Hepatocyte (in vitro differentiated cells): ENCODE data around the gene CLEC11A. TPM values are rescaled to one million over a fixed set of nuclear protein-coding genes. Genes with fewer than 3 reads are reported as not detected.
"Not testable (repeated sequence)": the region's sequence is repeated elsewhere in the genome, so short reads cannot be mapped to it uniquely, and the experiment has no call there.

Experiments
- DNase-seq: peaks from one replicate; pipeline ENCODE4 v3.0.0-alpha.2; 2016; ENCODE audit warnings: low spot score
- H2AFZ ChIP-seq: fragments of 200-600 bp; sonication (generic); 2 replicates; pipeline ENCODE4 v1.6.0; 2016; ENCODE audit warnings: antibody characterized with exemption, mild to moderate bottlenecking
- H3K27ac ChIP-seq: fragments of 200-600 bp; sonication (generic); 2 replicates; pipeline ENCODE4 v1.5.1; 2016; ENCODE audit warnings: mild to moderate bottlenecking
- H3K27me3 ChIP-seq: fragments of 200-600 bp; sonication (generic); 2 replicates; pipeline ENCODE4 v1.6.1; 2016
- H3K36me3 ChIP-seq: fragments of 200-600 bp; sonication (generic); replicated peaks from 2 replicates; pipeline ENCODE4 v1.5.1; 2016; ENCODE audit warnings: low read depth; ENCODE audit not compliant: insufficient read depth
- H3K4me1 ChIP-seq: fragments of 200-600 bp; sonication (generic); 2 replicates; pipeline ENCODE4 v1.5.1; 2016; ENCODE audit warnings: mild to moderate bottlenecking, moderate library complexity; ENCODE audit not compliant: insufficient read depth
- H3K4me2 ChIP-seq: fragments of 200-600 bp; sonication (generic); 2 replicates; pipeline ENCODE4 v1.6.0; 2016
- H3K4me3 ChIP-seq: fragments of 200-600 bp; sonication (generic); 2 replicates; pipeline ENCODE4 v1.5.1; 2016; ENCODE audit warnings: mild to moderate bottlenecking
- H3K79me2 ChIP-seq: fragments of 200-600 bp; sonication (generic); 2 replicates; pipeline ENCODE4 v1.6.0; 2017; ENCODE audit warnings: mild to moderate bottlenecking
- H3K9me2 ChIP-seq: fragments of 200-600 bp; sonication (generic); replicated peaks from 2 replicates; pipeline ENCODE4 v1.6.0; 2017; ENCODE audit warnings: mild to moderate bottlenecking; ENCODE audit not compliant: insufficient read depth
- H3K9me3 ChIP-seq: fragments of 200-600 bp; sonication (generic); 2 replicates; pipeline ENCODE4 v1.5.1; 2016; ENCODE audit warnings: low read depth, mild to moderate bottlenecking
- H4K20me1 ChIP-seq: fragments of 200-600 bp; sonication (generic); 2 replicates; pipeline ENCODE4 v1.6.0; 2016; ENCODE audit warnings: mild to moderate bottlenecking; ENCODE audit not compliant: insufficient read depth, poor library complexity, severe bottlenecking
- EZH2 ChIP-seq: fragments of 200-600 bp; sonication (generic); IDR thresholded peaks from 2 replicates; pipeline ENCODE4 v1.6.1; 2016; ENCODE audit warnings: antibody characterized with exemption, mild to moderate bottlenecking, borderline replicate concordance
- EZH2phosphoT487 ChIP-seq: fragments of 200-600 bp; sonication (generic); IDR thresholded peaks from one replicate; pipeline ENCODE4 v1.6.1; 2018; ENCODE audit warnings: antibody characterized with exemption, mild to moderate bottlenecking, low read depth, moderate library complexity; ENCODE audit not compliant: unreplicated experiment, severe bottlenecking
- WGBS: methylation state at CpG from one replicate; pipeline ENCODE4 v1.1.6; 2016; ENCODE audit warnings: low lambda C conversion rate; ENCODE audit errors: missing lambda C conversion rate; 5-methylcytosine and 5-hydroxymethylcytosine counted together
- polyA plus RNA-seq: library from polyadenylated mRNA; unstranded; fragments of >200 nt; fragmentation: Nextera tagmentation; extraction: Ambion mirVana; gene quantifications from 2 replicates; pipeline ENCODE4 v1.2.1, GENCODE V29; 2016
- total RNA-seq: library from RNA; depleted of rRNA; stranded (reverse); fragments of >200 nt; gene quantifications from 2 replicates; pipeline ENCODE4 v1.2.3, GENCODE V29; 2014
- TF ChIP-seq, protein P1 (sequence below): fragments of 200-600 bp; sonication (generic); IDR thresholded peaks from 2 replicates; pipeline ENCODE4 v1.5.1; 2016; ENCODE audit warnings: antibody characterized with exemption, mild to moderate bottlenecking; ENCODE audit not compliant: poor library complexity

The CLEC11A gene
- total and polyA plus RNA-seq, 2 experiments from 2014 or later = 27.6 to 72.4 TPM

DNA sequence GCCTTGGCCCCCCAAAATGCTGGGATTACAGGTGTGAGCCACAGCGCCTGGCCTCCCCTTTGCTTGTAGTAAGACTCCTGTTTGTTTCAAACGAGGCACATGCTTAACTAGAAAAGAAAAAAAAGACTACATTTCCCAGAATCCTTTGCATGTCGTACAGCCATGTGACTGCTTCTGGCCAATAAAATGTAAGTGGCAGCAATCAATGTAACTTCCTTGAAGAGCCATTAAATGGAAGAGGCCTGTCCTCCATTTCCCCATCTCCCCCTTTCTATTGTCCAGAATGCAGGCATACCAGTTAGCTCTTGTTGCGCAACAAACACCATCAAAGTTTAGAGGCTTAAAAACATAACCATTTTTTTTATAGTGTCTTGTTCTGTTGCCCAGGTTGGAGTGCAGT is 36.7 kb downstream of the CLEC11A start:
- Histone ChIP-seq H3K9me3 (no peaks in the 10 kb centered on the region), H3K79me2 (no peaks in the 10 kb centered on the region), H3K9me2 (no peaks in the 10 kb centered on the region), H3K27me3 (no peaks in the 10 kb centered on the region), H2AFZ (no peak overlapping the region), H3K27ac (no peak overlapping the region), H3K36me3 (no peaks in the 10 kb centered on the region), H3K4me2 (no peak overlapping the region), H3K4me3 (no peak overlapping the region), H4K20me1 (no peaks in the 10 kb centered on the region), H3K4me1 (no peaks in the 10 kb centered on the region)
- TF ChIP-seq EZH2 = no peak
- TF ChIP-seq, protein P1, sequence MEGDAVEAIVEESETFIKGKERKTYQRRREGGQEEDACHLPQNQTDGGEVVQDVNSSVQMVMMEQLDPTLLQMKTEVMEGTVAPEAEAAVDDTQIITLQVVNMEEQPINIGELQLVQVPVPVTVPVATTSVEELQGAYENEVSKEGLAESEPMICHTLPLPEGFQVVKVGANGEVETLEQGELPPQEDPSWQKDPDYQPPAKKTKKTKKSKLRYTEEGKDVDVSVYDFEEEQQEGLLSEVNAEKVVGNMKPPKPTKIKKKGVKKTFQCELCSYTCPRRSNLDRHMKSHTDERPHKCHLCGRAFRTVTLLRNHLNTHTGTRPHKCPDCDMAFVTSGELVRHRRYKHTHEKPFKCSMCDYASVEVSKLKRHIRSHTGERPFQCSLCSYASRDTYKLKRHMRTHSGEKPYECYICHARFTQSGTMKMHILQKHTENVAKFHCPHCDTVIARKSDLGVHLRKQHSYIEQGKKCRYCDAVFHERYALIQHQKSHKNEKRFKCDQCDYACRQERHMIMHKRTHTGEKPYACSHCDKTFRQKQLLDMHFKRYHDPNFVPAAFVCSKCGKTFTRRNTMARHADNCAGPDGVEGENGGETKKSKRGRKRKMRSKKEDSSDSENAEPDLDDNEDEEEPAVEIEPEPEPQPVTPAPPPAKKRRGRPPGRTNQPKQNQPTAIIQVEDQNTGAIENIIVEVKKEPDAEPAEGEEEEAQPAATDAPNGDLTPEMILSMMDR = no peak
- no peak for TF ChIP-seq EZH2phosphoT487
- no peak for DNase-seq
- 62% methylated on average over 4 of the region's 4 CpGs for WGBS

DNA sequence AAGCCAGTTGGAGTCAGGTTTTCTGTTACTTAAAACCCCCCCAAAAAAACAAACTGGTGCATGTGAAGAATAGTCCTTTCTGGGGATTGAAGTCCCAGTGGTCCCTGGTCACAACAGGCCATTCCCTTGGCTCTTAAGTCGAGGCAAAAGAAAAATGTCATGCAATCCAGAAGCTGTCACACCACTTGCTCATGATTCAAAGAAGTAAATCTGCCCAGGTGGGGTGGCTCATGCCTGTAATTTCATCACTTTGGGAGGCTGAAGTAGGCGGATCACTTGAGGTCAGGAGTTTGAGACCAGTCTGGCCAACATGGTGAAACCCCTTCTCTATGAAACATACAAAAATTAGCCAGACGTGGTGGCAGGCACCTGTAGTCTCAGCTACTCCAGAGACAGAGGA is 38.3 kb downstream of the CLEC11A start:
- H3K27me3 ChIP-seq, H3K9me3 ChIP-seq, DNase-seq, H3K79me2 ChIP-seq, H3K9me2 ChIP-seq, H3K4me2 ChIP-seq, H3K4me3 ChIP-seq, H3K4me1 ChIP-seq, H2AFZ ChIP-seq, H4K20me1 ChIP-seq, H3K36me3 ChIP-seq, H3K27ac ChIP-seq: not testable (repeated sequence)
- 76% methylated on average over 3 of the region's 3 CpGs for WGBS

DNA sequence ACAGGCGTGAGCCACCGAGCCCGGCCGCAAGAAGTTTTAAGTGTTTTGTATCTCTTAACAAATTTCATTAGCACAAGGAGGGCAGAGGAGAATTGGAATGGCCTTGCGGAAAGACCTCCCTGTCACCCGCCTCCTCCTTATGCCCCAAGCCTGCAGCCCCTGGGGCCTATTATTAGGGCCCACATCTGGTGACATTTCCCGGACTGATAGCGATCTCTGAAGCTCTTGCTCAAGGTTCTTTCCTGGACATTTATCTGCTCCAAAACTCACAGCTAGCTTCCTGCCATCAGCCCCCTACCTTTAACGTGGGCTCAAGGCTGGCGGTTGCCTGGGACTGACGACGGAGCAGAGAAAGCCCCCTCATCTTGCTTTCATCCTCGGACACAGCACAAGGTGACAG is 40.4 kb downstream of the CLEC11A start:
- not testable (repeated sequence) for H3K79me2 ChIP-seq, H3K36me3 ChIP-seq, H4K20me1 ChIP-seq, H2AFZ ChIP-seq, H3K4me1 ChIP-seq, H3K4me3 ChIP-seq, H3K27ac ChIP-seq, H3K4me2 ChIP-seq, H3K9me2 ChIP-seq, H3K27me3 ChIP-seq, H3K9me3 ChIP-seq, DNase-seq
- WGBS = 80% methylated on average over 13 of the region's 13 CpGs

DNA sequence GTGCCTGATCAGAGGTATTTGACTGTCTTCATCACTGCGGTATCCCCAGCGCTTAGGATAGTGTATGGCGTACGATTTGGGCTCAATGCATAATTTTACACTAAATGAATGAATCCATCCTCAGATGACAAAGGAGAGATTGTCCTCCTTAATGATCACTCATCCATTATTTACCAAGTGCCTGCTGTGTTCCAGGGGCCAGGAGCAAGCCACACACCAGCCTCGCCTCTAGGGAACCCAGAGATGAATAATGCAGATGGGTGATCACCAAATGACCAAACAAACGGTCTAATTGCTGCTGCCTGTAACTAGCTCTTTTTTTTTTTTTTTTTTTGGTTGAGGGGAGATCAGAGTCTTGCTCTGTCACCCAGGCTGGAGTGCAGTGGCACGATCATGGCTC is 41.2 kb downstream of the CLEC11A start:
- no peaks in the 10 kb centered on the region for H3K4me1 ChIP-seq
- no peaks in the 10 kb centered on the region for H3K27me3 ChIP-seq
- H3K36me3 ChIP-seq = no peaks in the 10 kb centered on the region
- no peak overlapping the region for H3K4me2 ChIP-seq
- DNase-seq = no peak
- WGBS = 79% methylated on average over 7 of the region's 7 CpGs
- no peaks in the 10 kb centered on the region for H3K79me2 ChIP-seq
- H3K9me3 ChIP-seq = no peaks in the 10 kb centered on the region
- no peak overlapping the region for H3K4me3 ChIP-seq
- no peak overlapping the region for H2AFZ ChIP-seq
- H4K20me1 ChIP-seq = no peaks in the 10 kb centered on the region
- H3K9me2 ChIP-seq = no peaks in the 10 kb centered on the region
- H3K27ac ChIP-seq = no peak overlapping the region
- no peak for TF ChIP-seq EZH2
- TF ChIP-seq, protein P1 = no peak
- no peak for TF ChIP-seq EZH2phosphoT487

DNA sequence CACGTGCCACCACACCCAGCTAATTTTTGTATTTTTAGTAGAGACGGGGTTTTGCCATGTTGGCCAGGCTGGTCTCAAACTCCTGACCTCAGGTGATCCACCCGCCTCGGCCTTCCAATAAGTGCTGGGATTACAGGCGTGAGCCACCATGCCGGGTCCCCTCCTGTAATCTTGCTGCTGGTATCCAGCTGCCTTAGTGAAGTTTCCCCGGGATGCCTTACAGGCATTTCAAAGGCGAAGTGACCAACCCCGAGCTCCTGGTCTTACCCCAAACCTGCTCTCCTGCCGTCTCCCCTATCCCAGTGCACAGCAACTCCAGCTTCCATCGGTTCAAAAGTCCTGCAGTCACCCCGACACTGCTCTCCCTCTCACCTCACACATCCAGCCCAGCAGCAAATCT is 43.6 kb downstream of the CLEC11A start:
- not testable (repeated sequence) for DNase-seq
- 78% methylated on average over 11 of the region's 12 CpGs for WGBS

DNA sequence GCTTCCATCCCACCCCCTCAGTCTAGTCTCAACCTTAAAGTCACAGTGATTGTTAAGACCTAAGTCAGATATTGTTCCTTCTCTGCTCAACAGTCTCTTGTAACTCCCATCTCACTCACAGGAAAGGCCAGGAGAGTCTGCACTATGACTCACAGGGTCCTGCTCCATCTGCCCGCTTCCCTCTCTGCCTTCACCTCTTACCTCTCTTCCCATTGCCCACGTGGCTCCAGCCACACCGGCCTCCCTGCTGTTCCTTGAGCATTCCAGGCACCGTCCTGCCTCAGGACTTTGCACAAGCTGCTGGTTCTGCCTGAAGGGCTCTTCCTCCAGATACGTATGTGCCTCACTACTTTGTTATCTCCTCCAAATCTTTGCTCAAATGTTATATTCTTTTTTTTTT is 44.1 kb downstream of the CLEC11A start:
- not testable (repeated sequence) for H3K36me3 ChIP-seq, H2AFZ ChIP-seq, H3K27me3 ChIP-seq, H4K20me1 ChIP-seq, H3K9me2 ChIP-seq, H3K79me2 ChIP-seq, DNase-seq, H3K27ac ChIP-seq, H3K4me1 ChIP-seq, H3K4me3 ChIP-seq, H3K9me3 ChIP-seq, H3K4me2 ChIP-seq
- 22% methylated on average over 5 of the region's 5 CpGs for WGBS

More for the DNA sequence above, 43.6 kb downstream of the CLEC11A start:
- not testable (repeated sequence) for H3K9me2 ChIP-seq, H3K9me3 ChIP-seq, H3K4me1 ChIP-seq, H3K4me2 ChIP-seq, H2AFZ ChIP-seq, H3K27ac ChIP-seq, H4K20me1 ChIP-seq, H3K27me3 ChIP-seq, H3K79me2 ChIP-seq, H3K4me3 ChIP-seq, H3K36me3 ChIP-seq
